HEK293T (cell line): Measurements from ENCODE around the gene SGMS1.

Source experiments
- ARNT ChIP-seq: fragments of 450-650 bp; IDR thresholded peaks from 2 replicates; pipeline ENCODE4 v1.6.1; 2017; ENCODE audit warnings: mild to moderate bottlenecking
- FOXA1 ChIP-seq: fragments of 450-650 bp; IDR thresholded peaks from 2 replicates; pipeline ENCODE4 v1.6.1; 2016; ENCODE audit warnings: mild to moderate bottlenecking
- FOXK2 ChIP-seq: fragments of 450-650 bp; IDR thresholded peaks from 2 replicates; pipeline ENCODE4 v1.6.1; 2016; ENCODE audit warnings: mild to moderate bottlenecking
- FOXM1 ChIP-seq: fragments of 450-650 bp; IDR thresholded peaks from 2 replicates; pipeline ENCODE4 v1.6.1; 2017; ENCODE audit warnings: mild to moderate bottlenecking, borderline replicate concordance
- HDGF ChIP-seq: fragments of 450-650 bp; IDR thresholded peaks from 2 replicates; pipeline ENCODE4 v1.6.1; 2017; ENCODE audit warnings: antibody characterized with exemption, borderline replicate concordance
- SP1 ChIP-seq: fragments of 450-650 bp; IDR thresholded peaks from 2 replicates; pipeline ENCODE4 v1.6.1; 2017
- SUZ12 ChIP-seq: fragments of 450-650 bp; IDR thresholded peaks from 2 replicates; pipeline ENCODE4 v1.6.1; 2016; ENCODE audit warnings: mild to moderate bottlenecking
- TARDBP ChIP-seq: fragments of 450-650 bp; IDR thresholded peaks from 2 replicates; pipeline ENCODE4 v1.6.1; 2016

GRCh38 chr10:50447691-50448090 is 176.1 kb downstream of the SGMS1 start:
- TF ChIP-seq HDGF, result no peak
- TF ChIP-seq FOXM1, result no peak
- no peak for TF ChIP-seq TARDBP
- no peak for TF ChIP-seq FOXK2
- no peak for TF ChIP-seq ARNT
- TF ChIP-seq FOXA1, result no peak
- no peak for TF ChIP-seq SP1
- no peak for TF ChIP-seq SUZ12
